Kidney epithelial cell (primary cell): ENCODE results near the gene SPINT3. TPM values are rescaled to one million over a fixed set of nuclear protein-coding genes. Genes with fewer than 3 reads are reported as not detected.
A peak's percentile ranks its signal among the peaks of the same experiment; 100 is the strongest.

ENCODE experiments used
- DNase-seq: peaks from one replicate; pipeline ENCODE4 v3.0.0-alpha.2; 2010; ENCODE audit warnings: low read depth
- H3K27me3 ChIP-seq: 2 replicates; pipeline ENCODE4 v1.6.0; 2011; ENCODE audit warnings: low read length; ENCODE audit not compliant: control insufficient read depth, insufficient read depth
- H3K36me3 ChIP-seq: 2 replicates; pipeline ENCODE4 v1.5.1; 2011; ENCODE audit warnings: low read length; ENCODE audit not compliant: control insufficient read depth, insufficient read depth
- H3K4me3 ChIP-seq: 2 replicates; pipeline ENCODE4 v1.5.1; 2011; ENCODE audit warnings: low read depth, mild to moderate bottlenecking, control low read depth, low read length
- CTCF ChIP-seq: IDR thresholded peaks from 2 replicates; pipeline ENCODE4 v1.5.1; 2011; ENCODE audit warnings: mild to moderate bottlenecking, moderate library complexity, low read length, control low read depth, inconsistent platforms; ENCODE audit not compliant: insufficient read depth, poor library complexity, severe bottlenecking
- total RNA-seq: library from RNA; depleted of rRNA; stranded (reverse); fragments of >200 nt; gene quantifications from 2 replicates; pipeline ENCODE4 v1.2.3, GENCODE V29; 2015

SPINT3 gene
- total RNA-seq, 1 donor from 2014 or later = not detected

GRCh38 chr20:45470262-45470931, 45.0 kb downstream of the SPINT3 start:
- no peaks in the 10 kb centered on the region for H3K36me3 ChIP-seq
- TF ChIP-seq CTCF = no peak
- peak overlapping the region; percentile 41 for H3K4me3 ChIP-seq
- peaks cover 14% of the 10 kb centered on the region for H3K27me3 ChIP-seq
- DNase-seq = no peak

GRCh38 chr20:45469336-45470261, 45.8 kb downstream of the SPINT3 start, which contains the start of gene WFDC2:
Gene WFDC2 (plus strand): TSS chr20:45469753. CDS start chr20:45469782, 29 bp downstream.
- peak; percentile 19 for TF ChIP-seq CTCF
- no peak for DNase-seq
- peaks cover 14% of the 10 kb centered on the region for H3K27me3 ChIP-seq
- H3K36me3 ChIP-seq = no peaks in the 10 kb centered on the region
- H3K4me3 ChIP-seq = peak within 1 kb of the TSS; percentile 41

- Histone ChIP-seq H3K27me3 (peaks cover 23% of the 10 kb centered on the region), H3K36me3 (no peaks in the 10 kb centered on the region), H3K4me3 (no peak overlapping the region)
- TF ChIP-seq CTCF = no peak
- DNase-seq = no peak
Observed at GRCh38 chr20:45467861-45468260, 47.6 kb downstream of the SPINT3 start.

GRCh38 chr20:45467172-45467571, 48.2 kb downstream of the SPINT3 start:
- Histone ChIP-seq H3K27me3 (peaks cover 23% of the 10 kb centered on the region), H3K36me3 (no peaks in the 10 kb centered on the region), H3K4me3 (no peak overlapping the region)
- DNase-seq = no peak
- TF ChIP-seq CTCF = no peak

- no peak overlapping the region for H3K4me3 ChIP-seq
- DNase-seq = no peak
- TF ChIP-seq CTCF = no peak
- H3K36me3 ChIP-seq = no peaks in the 10 kb centered on the region
- peaks cover 21% of the 10 kb centered on the region for H3K27me3 ChIP-seq
Observed at GRCh38 chr20:45465491-45466266, 49.7 kb downstream of the SPINT3 start.
